ENCODE measurements around the gene NUBP2.

NUBP2 gene

DNA sequence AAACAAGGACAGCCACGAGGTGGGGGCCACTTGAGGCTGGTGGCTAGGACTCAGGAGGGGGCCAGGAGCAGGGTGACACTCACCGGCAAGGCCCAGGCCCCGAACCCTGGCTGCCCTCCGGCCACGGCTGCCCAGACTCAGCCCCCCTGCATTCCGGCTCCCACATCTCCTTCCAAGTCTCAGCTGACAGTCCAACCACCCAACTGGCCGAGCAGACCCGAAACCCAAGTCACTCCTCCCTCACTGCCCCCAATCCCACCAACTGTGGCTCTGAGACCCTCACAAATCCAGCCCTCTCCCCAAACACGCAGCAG lies 34.5 kb downstream of the NUBP2 start:
- Histone ChIP-seq H3K27me3 (ENCODE audit: insufficient read depth, low read length, poor library complexity, severe bottlenecking) (no peaks in the 10 kb centered on the region), H3K36me3 (ENCODE audit: insufficient read depth, low read length) (no peaks in the 10 kb centered on the region), H3K4me2 (ENCODE audit: low read depth, low read length, poor library complexity, severe bottlenecking) (no peak overlapping the region), H3K9me2 (replicated peaks; ENCODE audit: low read depth, low read length) (no peaks in the 10 kb centered on the region), H3K4me1 (ENCODE audit: insufficient read depth, low read length, poor library complexity, severe bottlenecking) (no peaks in the 10 kb centered on the region), H3K4me3 (ENCODE audit: low read length, poor library complexity, severe bottlenecking) (no peak overlapping the region), H2AFZ (ENCODE audit: low read length) (no peak overlapping the region), H3K9me3 (ENCODE audit: insufficient read depth, low read depth, low read length) (no peaks in the 10 kb centered on the region), H3K79me2 (ENCODE audit: insufficient read depth, low read length) (no peaks in the 10 kb centered on the region), H3K9ac (ENCODE audit: low read depth, low read length, poor library complexity, severe bottlenecking) (no peak overlapping the region), H4K20me1 (ENCODE audit: insufficient read depth, low read length, poor library complexity, severe bottlenecking) (no peaks in the 10 kb centered on the region), H3F3A (ENCODE audit: low read depth) (no peaks in the 10 kb centered on the region)
- TF ChIP-seq EZH2phosphoT487 (IDR thresholded peaks at IDR 0.05; ENCODE audit: borderline replicate concordance) = no peak
- TF ChIP-seq, protein P1, sequence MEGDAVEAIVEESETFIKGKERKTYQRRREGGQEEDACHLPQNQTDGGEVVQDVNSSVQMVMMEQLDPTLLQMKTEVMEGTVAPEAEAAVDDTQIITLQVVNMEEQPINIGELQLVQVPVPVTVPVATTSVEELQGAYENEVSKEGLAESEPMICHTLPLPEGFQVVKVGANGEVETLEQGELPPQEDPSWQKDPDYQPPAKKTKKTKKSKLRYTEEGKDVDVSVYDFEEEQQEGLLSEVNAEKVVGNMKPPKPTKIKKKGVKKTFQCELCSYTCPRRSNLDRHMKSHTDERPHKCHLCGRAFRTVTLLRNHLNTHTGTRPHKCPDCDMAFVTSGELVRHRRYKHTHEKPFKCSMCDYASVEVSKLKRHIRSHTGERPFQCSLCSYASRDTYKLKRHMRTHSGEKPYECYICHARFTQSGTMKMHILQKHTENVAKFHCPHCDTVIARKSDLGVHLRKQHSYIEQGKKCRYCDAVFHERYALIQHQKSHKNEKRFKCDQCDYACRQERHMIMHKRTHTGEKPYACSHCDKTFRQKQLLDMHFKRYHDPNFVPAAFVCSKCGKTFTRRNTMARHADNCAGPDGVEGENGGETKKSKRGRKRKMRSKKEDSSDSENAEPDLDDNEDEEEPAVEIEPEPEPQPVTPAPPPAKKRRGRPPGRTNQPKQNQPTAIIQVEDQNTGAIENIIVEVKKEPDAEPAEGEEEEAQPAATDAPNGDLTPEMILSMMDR (conservative IDR thresholded peaks at IDR 0.05; ENCODE audit: low read length) = no peak

DNA sequence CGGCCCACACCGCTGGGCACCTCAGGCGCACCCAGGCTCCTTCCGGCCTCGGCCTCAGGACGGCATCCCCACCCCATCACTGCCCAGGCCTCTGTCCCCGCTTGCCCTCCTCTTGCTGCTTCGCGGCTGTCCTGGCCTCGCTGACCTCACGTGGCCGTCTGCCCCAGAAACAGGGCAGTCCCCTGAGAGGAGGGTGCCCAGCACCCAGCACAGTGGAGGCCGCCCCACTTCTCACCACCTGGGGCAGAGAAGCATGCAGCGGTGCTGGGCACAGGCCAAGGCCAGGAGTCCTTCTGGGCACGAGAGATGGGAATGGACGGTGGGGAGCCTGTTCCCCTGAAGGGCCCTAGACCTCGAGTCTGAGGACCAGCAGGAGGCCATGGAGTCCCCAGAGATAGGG lies 35.0 kb downstream of the NUBP2 start:
- no peaks in the 10 kb centered on the region for H4K20me1 ChIP-seq (ENCODE audit: insufficient read depth, low read length, poor library complexity, severe bottlenecking)
- no peak overlapping the region for H3K4me2 ChIP-seq (ENCODE audit: low read depth, low read length, poor library complexity, severe bottlenecking)
- H3K4me3 ChIP-seq (ENCODE audit: low read length, poor library complexity, severe bottlenecking) = no peak overlapping the region
- no peaks in the 10 kb centered on the region for H3K9me3 ChIP-seq (ENCODE audit: insufficient read depth, low read depth, low read length)
- H3K4me1 ChIP-seq (ENCODE audit: insufficient read depth, low read length, poor library complexity, severe bottlenecking) = no peaks in the 10 kb centered on the region
- H3K79me2 ChIP-seq (ENCODE audit: insufficient read depth, low read length) = no peaks in the 10 kb centered on the region
- H3K27me3 ChIP-seq (ENCODE audit: insufficient read depth, low read length, poor library complexity, severe bottlenecking) = no peaks in the 10 kb centered on the region
- no peak overlapping the region for H3K9ac ChIP-seq (ENCODE audit: low read depth, low read length, poor library complexity, severe bottlenecking)
- no peaks in the 10 kb centered on the region for H3K36me3 ChIP-seq (ENCODE audit: insufficient read depth, low read length)
- H3F3A ChIP-seq (ENCODE audit: low read depth) = no peaks in the 10 kb centered on the region
- no peaks in the 10 kb centered on the region for H3K9me2 ChIP-seq (replicated peaks; ENCODE audit: low read depth, low read length)
- no peak for TF ChIP-seq EZH2phosphoT487 (IDR thresholded peaks at IDR 0.05; ENCODE audit: borderline replicate concordance)
- TF ChIP-seq, protein P1 (conservative IDR thresholded peaks at IDR 0.05; ENCODE audit: low read length) = no peak
- no peak overlapping the region for H2AFZ ChIP-seq (ENCODE audit: low read length)

DNA sequence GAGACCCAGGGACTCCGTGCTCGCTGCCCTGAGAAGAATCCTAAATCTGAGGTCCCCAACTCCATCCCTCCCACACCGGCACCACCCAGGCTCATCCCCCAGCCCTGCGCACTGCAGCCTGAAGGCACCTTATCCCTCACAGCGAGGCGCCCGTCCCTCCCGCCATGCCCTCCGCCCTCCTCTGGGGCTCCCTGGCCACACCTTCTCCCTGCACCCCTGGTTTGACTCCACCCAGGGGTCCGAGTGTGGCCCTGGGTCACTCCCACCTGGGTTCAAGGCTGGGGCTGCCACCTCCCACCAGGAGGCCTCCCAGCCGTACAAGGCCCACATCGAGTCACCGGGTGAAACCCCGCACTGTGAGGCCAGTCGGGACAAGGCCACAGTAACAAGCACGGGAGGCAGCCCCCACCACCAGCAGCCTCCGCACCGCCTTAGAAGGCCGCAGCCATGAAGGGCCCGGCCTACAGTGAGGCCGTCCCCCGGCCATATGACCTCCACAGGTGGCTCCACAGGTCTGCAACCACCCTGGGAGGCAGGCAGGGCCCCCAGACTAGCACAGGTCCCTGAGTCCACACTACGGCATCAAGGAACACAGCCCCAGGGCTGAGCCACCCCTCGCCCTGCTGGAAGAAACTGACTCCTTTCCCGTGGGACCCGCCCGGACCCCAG lies 35.6 kb downstream of the NUBP2 start:
- no peaks in the 10 kb centered on the region for H3K4me1 ChIP-seq (ENCODE audit: insufficient read depth, low read length, poor library complexity, severe bottlenecking)
- H3K9me2 ChIP-seq (replicated peaks; ENCODE audit: low read depth, low read length) = no peaks in the 10 kb centered on the region
- H2AFZ ChIP-seq (ENCODE audit: low read length) = no peak overlapping the region
- H3K9ac ChIP-seq (ENCODE audit: low read depth, low read length, poor library complexity, severe bottlenecking) = no peak overlapping the region
- H4K20me1 ChIP-seq (ENCODE audit: insufficient read depth, low read length, poor library complexity, severe bottlenecking) = no peaks in the 10 kb centered on the region
- H3F3A ChIP-seq (ENCODE audit: low read depth) = no peaks in the 10 kb centered on the region
- H3K27me3 ChIP-seq (ENCODE audit: insufficient read depth, low read length, poor library complexity, severe bottlenecking) = no peaks in the 10 kb centered on the region
- H3K36me3 ChIP-seq (ENCODE audit: insufficient read depth, low read length) = no peaks in the 10 kb centered on the region
- TF ChIP-seq, protein P1 (conservative IDR thresholded peaks at IDR 0.05; ENCODE audit: low read length) = no peak
- no peak for TF ChIP-seq EZH2phosphoT487 (IDR thresholded peaks at IDR 0.05; ENCODE audit: borderline replicate concordance)
- no peak overlapping the region for H3K4me3 ChIP-seq (ENCODE audit: low read length, poor library complexity, severe bottlenecking)
- H3K79me2 ChIP-seq (ENCODE audit: insufficient read depth, low read length) = no peaks in the 10 kb centered on the region
- no peak overlapping the region for H3K4me2 ChIP-seq (ENCODE audit: low read depth, low read length, poor library complexity, severe bottlenecking)
- no peaks in the 10 kb centered on the region for H3K9me3 ChIP-seq (ENCODE audit: insufficient read depth, low read depth, low read length)
